Neural cell (in vitro differentiated cells): ENCODE results near the gene ZNF425. TPM values are rescaled to one million over a fixed set of nuclear protein-coding genes. Genes with fewer than 3 reads are reported as not detected.

Experiments used
- H2AFZ ChIP-seq: fragments of 200-600, 300-800 bp; sonication (generic), shearing (Covaris generic); 2 replicates; pipeline ENCODE4 v1.6.0; 2014; ENCODE audit warnings: low read depth, mild to moderate bottlenecking, antibody characterized with exemption, low read length, moderate library complexity
- H3F3A ChIP-seq: fragments of 200-600 bp; shearing (Covaris generic); 2 replicates; pipeline ENCODE4 v1.6.1; 2016; ENCODE audit warnings: mild to moderate bottlenecking, moderate library complexity, mixed read lengths, antibody characterized with exemption, low read length; ENCODE audit not compliant: insufficient read depth, poor library complexity, severe bottlenecking
- H3K27ac ChIP-seq: fragments of 200-600, 300-800 bp; sonication (generic), shearing (Covaris generic); 2 replicates; pipeline ENCODE4 v1.5.1; 2014; ENCODE audit warnings: mild to moderate bottlenecking, low read length, moderate library complexity
- H3K27me3 ChIP-seq: fragments of 300-800, 200-600 bp; sonication (generic), shearing (Covaris generic); 2 replicates; pipeline ENCODE4 v1.6.0; 2014; ENCODE audit warnings: mild to moderate bottlenecking, low read depth, low read length, moderate library complexity; ENCODE audit not compliant: insufficient read depth
- H3K36me3 ChIP-seq: fragments of 300-800, 200-600 bp; sonication (generic), shearing (Covaris generic); 2 replicates; pipeline ENCODE4 v1.5.1; 2014; ENCODE audit warnings: mild to moderate bottlenecking, antibody characterized with exemption, low read length, moderate library complexity; ENCODE audit not compliant: insufficient read depth
- H3K4me2 ChIP-seq: fragments of 300-800, 200-600 bp; sonication (generic), shearing (Covaris generic); 2 replicates; pipeline ENCODE4 v1.6.0; 2014; ENCODE audit warnings: mild to moderate bottlenecking, low read length
- H3K4me3 ChIP-seq: fragments of 300-800, 200-600 bp; sonication (generic), shearing (Covaris generic); 2 replicates; pipeline ENCODE4 v1.5.1; 2014; ENCODE audit warnings: mild to moderate bottlenecking, low read length, moderate library complexity
- H3K79me2 ChIP-seq: fragments of 200-600 bp; shearing (Covaris generic); replicated peaks from 2 replicates; pipeline ENCODE4 v1.6.0; 2014; ENCODE audit warnings: mild to moderate bottlenecking, low read length, moderate library complexity; ENCODE audit not compliant: insufficient read depth
- H3K9ac ChIP-seq: fragments of 300-800, 200-600 bp; sonication (generic), shearing (Covaris generic); 2 replicates; pipeline ENCODE4 v1.6.1; 2016; ENCODE audit warnings: mild to moderate bottlenecking, low read length, mixed read lengths
- H3K9me2 ChIP-seq: fragments of 200-600 bp; shearing (Covaris generic); 2 replicates; pipeline ENCODE4 v1.6.1; 2016; ENCODE audit warnings: mild to moderate bottlenecking, low read length, mixed read lengths; ENCODE audit not compliant: insufficient read depth
- H3K9me3 ChIP-seq: fragments of 200-600, 300-800 bp; sonication (generic), shearing (Covaris generic); 2 replicates; pipeline ENCODE4 v1.6.1; 2016; ENCODE audit warnings: mild to moderate bottlenecking, mixed run types, low read length, moderate library complexity, mixed read lengths
- H4K20me1 ChIP-seq: fragments of 200-600 bp; shearing (Covaris generic); 2 replicates; pipeline ENCODE4 v1.6.1; 2016; ENCODE audit warnings: mild to moderate bottlenecking, mixed run types; ENCODE audit not compliant: insufficient read depth
- EP300 ChIP-seq: fragments of 450-650 bp; conservative IDR thresholded peaks from 2 replicates; pipeline ENCODE4 v1.6.1; 2014; ENCODE audit warnings: antibody characterized with exemption, mild to moderate bottlenecking, moderate library complexity; ENCODE audit not compliant: poor library complexity, severe bottlenecking
- EZH2 ChIP-seq: fragments of 200-600, 300-800 bp; shearing (Covaris generic), sonication (generic); IDR thresholded peaks from 2 replicates; pipeline ENCODE4 v1.6.1; 2014; ENCODE audit warnings: antibody characterized with exemption, low read length, borderline replicate concordance, mild to moderate bottlenecking; ENCODE audit not compliant: insufficient read depth, poor library complexity, severe bottlenecking
- MXI1 ChIP-seq: fragments of 450-650 bp; conservative IDR thresholded peaks from 2 replicates; pipeline ENCODE4 v1.6.1; 2014; ENCODE audit warnings: antibody characterized with exemption, mild to moderate bottlenecking; ENCODE audit not compliant: poor library complexity, severe bottlenecking
- POLR2AphosphoS5 ChIP-seq: IDR thresholded peaks from 2 replicates; pipeline ENCODE4 v1.6.1; 2012
- RAD21 ChIP-seq: fragments of 450-650 bp; conservative IDR thresholded peaks from 2 replicates; pipeline ENCODE4 v1.6.1; 2014; ENCODE audit warnings: antibody characterized with exemption, mild to moderate bottlenecking, moderate library complexity
- SMC3 ChIP-seq: fragments of 450-650 bp; conservative IDR thresholded peaks from 2 replicates; pipeline ENCODE4 v1.6.1; 2014; ENCODE audit warnings: antibody characterized with exemption, mild to moderate bottlenecking, moderate library complexity; ENCODE audit not compliant: poor library complexity
- TAF1 ChIP-seq: IDR thresholded peaks from 2 replicates; pipeline ENCODE4 v1.6.1; 2012; ENCODE audit warnings: low read depth
- polyA plus RNA-seq: library from polyadenylated mRNA; depleted of rRNA; stranded (reverse); fragments of >200 nt; gene quantifications from 2 replicates; pipeline ENCODE4 v1.2.3, GENCODE V29; 2014
- TF ChIP-seq, protein P1 (sequence below): IDR thresholded peaks from 2 replicates; pipeline ENCODE4 v1.6.1; 2012; ENCODE audit warnings: borderline replicate concordance
- TF ChIP-seq, protein P2 (sequence below): fragments of 450-650 bp; IDR thresholded peaks from 2 replicates; pipeline ENCODE4 v1.5.1; 2014; ENCODE audit warnings: antibody characterized with exemption, mild to moderate bottlenecking, moderate library complexity; ENCODE audit not compliant: poor library complexity, severe bottlenecking

Gene ZNF425
- polyA plus RNA-seq, 1 donor from 2014 or later = 5.1 TPM

GRCh38 chr7:149100821-149101220 is 25.3 kb downstream of the ZNF425 start:
- Histone ChIP-seq H3F3A (no peaks in the 10 kb centered on the region), H3K4me3 (no peak overlapping the region), H3K9me2 (no peaks in the 10 kb centered on the region), H3K9me3 (no peaks in the 10 kb centered on the region), H3K4me2 (no peak overlapping the region), H3K79me2 (no peaks in the 10 kb centered on the region), H3K27ac (no peak overlapping the region), H2AFZ (no peak overlapping the region), H3K27me3 (no peaks in the 10 kb centered on the region), H3K9ac (no peak overlapping the region), H4K20me1 (no peaks in the 10 kb centered on the region), H3K36me3 (no peaks in the 10 kb centered on the region)
- no peak for TF ChIP-seq SMC3
- TF ChIP-seq POLR2AphosphoS5 = no peak
- TF ChIP-seq EP300 = no peak
- no peak for TF ChIP-seq TAF1

DNA sequence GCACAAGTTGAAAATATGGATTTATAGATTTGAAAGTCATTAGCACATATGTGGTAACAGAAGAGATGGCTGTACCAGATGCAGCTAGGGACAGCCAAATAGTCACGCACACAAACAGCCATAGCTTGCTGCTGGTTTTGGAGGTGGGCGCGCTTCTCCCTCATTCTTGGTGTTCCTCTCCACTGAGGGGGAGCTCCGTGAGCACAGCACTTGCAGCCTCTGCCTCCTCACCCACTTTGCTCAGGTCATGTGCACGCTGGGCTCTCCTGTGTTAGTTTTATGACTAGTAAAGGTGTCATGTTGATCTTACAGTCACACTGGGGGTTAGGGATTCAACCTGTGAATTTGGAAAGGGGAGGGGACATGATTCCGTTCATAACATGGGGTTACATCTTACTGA is 27.1 kb downstream of the ZNF425 start:
- Histone ChIP-seq H3K4me2 (no peak overlapping the region), H3K27ac (no peak overlapping the region), H3K36me3 (no peaks in the 10 kb centered on the region), H3K9me3 (no peaks in the 10 kb centered on the region), H3K27me3 (no peaks in the 10 kb centered on the region), H2AFZ (no peak overlapping the region), H3K9me2 (no peaks in the 10 kb centered on the region), H3K9ac (no peak overlapping the region), H4K20me1 (no peaks in the 10 kb centered on the region), H3K4me3 (no peak overlapping the region), H3F3A (no peaks in the 10 kb centered on the region), H3K79me2 (no peaks in the 10 kb centered on the region)
- TF ChIP-seq RAD21 = no peak
- no peak for TF ChIP-seq POLR2AphosphoS5
- TF ChIP-seq SMC3 = no peak
- TF ChIP-seq, protein P1, sequence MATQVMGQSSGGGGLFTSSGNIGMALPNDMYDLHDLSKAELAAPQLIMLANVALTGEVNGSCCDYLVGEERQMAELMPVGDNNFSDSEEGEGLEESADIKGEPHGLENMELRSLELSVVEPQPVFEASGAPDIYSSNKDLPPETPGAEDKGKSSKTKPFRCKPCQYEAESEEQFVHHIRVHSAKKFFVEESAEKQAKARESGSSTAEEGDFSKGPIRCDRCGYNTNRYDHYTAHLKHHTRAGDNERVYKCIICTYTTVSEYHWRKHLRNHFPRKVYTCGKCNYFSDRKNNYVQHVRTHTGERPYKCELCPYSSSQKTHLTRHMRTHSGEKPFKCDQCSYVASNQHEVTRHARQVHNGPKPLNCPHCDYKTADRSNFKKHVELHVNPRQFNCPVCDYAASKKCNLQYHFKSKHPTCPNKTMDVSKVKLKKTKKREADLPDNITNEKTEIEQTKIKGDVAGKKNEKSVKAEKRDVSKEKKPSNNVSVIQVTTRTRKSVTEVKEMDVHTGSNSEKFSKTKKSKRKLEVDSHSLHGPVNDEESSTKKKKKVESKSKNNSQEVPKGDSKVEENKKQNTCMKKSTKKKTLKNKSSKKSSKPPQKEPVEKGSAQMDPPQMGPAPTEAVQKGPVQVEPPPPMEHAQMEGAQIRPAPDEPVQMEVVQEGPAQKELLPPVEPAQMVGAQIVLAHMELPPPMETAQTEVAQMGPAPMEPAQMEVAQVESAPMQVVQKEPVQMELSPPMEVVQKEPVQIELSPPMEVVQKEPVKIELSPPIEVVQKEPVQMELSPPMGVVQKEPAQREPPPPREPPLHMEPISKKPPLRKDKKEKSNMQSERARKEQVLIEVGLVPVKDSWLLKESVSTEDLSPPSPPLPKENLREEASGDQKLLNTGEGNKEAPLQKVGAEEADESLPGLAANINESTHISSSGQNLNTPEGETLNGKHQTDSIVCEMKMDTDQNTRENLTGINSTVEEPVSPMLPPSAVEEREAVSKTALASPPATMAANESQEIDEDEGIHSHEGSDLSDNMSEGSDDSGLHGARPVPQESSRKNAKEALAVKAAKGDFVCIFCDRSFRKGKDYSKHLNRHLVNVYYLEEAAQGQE = no peak
- TF ChIP-seq EZH2 = no peak
- TF ChIP-seq TAF1 = no peak
- TF ChIP-seq, protein P2, sequence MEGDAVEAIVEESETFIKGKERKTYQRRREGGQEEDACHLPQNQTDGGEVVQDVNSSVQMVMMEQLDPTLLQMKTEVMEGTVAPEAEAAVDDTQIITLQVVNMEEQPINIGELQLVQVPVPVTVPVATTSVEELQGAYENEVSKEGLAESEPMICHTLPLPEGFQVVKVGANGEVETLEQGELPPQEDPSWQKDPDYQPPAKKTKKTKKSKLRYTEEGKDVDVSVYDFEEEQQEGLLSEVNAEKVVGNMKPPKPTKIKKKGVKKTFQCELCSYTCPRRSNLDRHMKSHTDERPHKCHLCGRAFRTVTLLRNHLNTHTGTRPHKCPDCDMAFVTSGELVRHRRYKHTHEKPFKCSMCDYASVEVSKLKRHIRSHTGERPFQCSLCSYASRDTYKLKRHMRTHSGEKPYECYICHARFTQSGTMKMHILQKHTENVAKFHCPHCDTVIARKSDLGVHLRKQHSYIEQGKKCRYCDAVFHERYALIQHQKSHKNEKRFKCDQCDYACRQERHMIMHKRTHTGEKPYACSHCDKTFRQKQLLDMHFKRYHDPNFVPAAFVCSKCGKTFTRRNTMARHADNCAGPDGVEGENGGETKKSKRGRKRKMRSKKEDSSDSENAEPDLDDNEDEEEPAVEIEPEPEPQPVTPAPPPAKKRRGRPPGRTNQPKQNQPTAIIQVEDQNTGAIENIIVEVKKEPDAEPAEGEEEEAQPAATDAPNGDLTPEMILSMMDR = no peak
- TF ChIP-seq MXI1 = no peak
- TF ChIP-seq EP300 = no peak

DNA sequence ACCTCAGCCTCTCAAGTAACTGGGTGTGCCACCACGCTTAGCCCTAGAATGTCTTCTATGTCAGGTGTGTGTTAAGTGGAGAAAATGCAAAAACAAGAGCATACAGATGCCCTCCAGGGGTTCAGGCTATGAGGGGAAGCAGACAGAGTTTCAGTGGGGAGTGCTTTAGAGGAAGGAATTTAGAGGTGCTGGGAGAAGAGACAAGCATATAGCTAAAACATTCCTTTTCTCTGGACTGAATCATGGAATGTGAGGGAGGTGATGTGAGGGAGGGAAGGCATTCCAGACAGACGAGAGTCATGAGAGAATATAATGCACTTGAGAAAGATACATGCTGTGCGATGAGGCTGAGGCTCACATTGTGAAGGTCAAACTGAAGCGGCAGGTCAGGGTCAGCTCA is 29.0 kb downstream of the ZNF425 start:
- Histone ChIP-seq H3K79me2 (no peaks in the 10 kb centered on the region), H3K9me2 (no peaks in the 10 kb centered on the region), H4K20me1 (no peaks in the 10 kb centered on the region), H3K4me2 (no peak overlapping the region), H3K4me3 (no peak overlapping the region), H2AFZ (no peak overlapping the region), H3K36me3 (no peaks in the 10 kb centered on the region), H3K9ac (no peak overlapping the region), H3K27ac (no peak overlapping the region), H3F3A (no peaks in the 10 kb centered on the region), H3K9me3 (no peaks in the 10 kb centered on the region), H3K27me3 (no peaks in the 10 kb centered on the region)
- TF ChIP-seq, protein P2 = no peak
- no peak for TF ChIP-seq RAD21
- no peak for TF ChIP-seq TAF1
- no peak for TF ChIP-seq POLR2AphosphoS5
- TF ChIP-seq, protein P1 = no peak
- TF ChIP-seq MXI1 = no peak
- TF ChIP-seq EZH2 = no peak
- no peak for TF ChIP-seq SMC3
- no peak for TF ChIP-seq EP300
